ENCODE results near the gene KCNK4.

KCNK4 gene

DNA sequence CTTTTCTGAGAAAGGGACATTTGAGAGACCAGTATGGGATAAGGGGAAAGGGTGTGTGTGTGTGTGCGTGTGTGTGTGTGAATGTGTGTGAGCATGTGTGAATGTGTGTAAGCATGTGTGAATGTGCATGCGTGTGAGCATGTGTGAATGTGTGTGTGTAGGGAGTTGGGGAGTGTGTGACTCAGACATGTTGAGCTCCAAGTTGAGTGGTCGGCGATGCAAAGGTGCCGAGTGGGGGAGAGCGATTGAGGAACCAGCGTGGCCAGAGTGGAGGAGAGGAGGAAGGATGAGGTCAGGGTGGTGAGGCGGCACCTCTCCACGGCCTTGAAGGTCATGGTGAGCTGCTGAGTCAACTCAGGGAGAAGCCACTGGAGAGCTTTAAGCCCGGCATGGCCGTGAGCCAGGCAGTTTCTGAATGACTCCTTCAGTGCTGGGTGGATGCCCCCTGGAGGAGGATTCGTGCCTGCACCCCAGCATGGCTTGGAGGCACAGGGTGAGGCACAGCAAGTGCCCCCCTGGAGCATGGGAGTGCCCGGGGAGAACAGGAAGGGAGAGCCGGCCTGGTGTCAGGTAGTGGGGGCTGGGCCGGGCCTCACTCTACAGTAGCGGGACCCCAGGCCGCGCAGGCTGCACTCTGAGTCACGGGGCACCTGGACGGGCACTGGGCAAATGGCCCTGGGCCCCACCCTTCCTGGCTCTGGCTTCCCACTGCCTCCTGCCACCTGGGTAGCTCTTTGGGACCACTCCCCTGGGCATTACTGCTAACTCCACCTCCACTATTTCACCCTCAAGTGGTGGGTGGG, 40.7 kb downstream of the KCNK4 start:
- Histone ChIP-seq H3K9ac (ENCODE audit: low read length) (no peak overlapping the region), H3K36me3 (ENCODE audit: control insufficient read depth, insufficient read depth, low read length, severe bottlenecking) (no peaks in the 10 kb centered on the region), H3K9me3 (ENCODE audit: control insufficient read depth, low read length) (no peaks in the 10 kb centered on the region), H3K4me1 (ENCODE audit: control insufficient read depth, insufficient read depth, low read length) (peaks cover 29% of the 10 kb centered on the region), H3K4me3 (ENCODE audit: low read length) (no peak overlapping the region), H3K27me3 (replicated peaks; ENCODE audit: control insufficient read depth, insufficient read depth, low read length) (no peaks in the 10 kb centered on the region)
- DNase-seq (ENCODE audit: low read depth): peak; percentile 81

DNA sequence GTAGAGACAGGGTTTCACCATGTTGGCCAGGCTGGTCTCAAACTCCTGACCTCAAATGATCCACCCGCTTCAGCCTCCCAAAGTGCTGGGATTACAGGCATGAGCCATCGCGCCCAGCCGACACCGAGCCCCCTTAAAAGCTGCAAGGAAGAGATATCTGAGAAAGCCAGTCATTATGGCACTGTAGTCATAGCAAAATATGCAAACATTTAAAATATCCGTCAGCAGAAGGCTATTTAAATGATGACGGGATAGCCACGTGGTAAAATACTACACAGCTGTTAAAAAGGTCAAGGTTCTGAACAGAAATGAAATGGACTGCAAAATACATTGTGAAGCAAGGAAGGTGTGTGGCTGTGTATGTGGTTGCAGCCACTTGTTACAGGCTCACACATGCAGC, 42.5 kb downstream of the KCNK4 start:
- Histone ChIP-seq H3K4me3 (ENCODE audit: low read length) (no peak overlapping the region), H3K27me3 (replicated peaks; ENCODE audit: control insufficient read depth, insufficient read depth, low read length) (no peaks in the 10 kb centered on the region), H3K36me3 (ENCODE audit: control insufficient read depth, insufficient read depth, low read length, severe bottlenecking) (no peaks in the 10 kb centered on the region), H3K4me1 (ENCODE audit: control insufficient read depth, insufficient read depth, low read length) (peaks cover 29% of the 10 kb centered on the region), H3K9me3 (ENCODE audit: control insufficient read depth, low read length) (no peaks in the 10 kb centered on the region), H3K9ac (ENCODE audit: low read length) (no peak overlapping the region)
- no peak for DNase-seq (ENCODE audit: low read depth)

DNA sequence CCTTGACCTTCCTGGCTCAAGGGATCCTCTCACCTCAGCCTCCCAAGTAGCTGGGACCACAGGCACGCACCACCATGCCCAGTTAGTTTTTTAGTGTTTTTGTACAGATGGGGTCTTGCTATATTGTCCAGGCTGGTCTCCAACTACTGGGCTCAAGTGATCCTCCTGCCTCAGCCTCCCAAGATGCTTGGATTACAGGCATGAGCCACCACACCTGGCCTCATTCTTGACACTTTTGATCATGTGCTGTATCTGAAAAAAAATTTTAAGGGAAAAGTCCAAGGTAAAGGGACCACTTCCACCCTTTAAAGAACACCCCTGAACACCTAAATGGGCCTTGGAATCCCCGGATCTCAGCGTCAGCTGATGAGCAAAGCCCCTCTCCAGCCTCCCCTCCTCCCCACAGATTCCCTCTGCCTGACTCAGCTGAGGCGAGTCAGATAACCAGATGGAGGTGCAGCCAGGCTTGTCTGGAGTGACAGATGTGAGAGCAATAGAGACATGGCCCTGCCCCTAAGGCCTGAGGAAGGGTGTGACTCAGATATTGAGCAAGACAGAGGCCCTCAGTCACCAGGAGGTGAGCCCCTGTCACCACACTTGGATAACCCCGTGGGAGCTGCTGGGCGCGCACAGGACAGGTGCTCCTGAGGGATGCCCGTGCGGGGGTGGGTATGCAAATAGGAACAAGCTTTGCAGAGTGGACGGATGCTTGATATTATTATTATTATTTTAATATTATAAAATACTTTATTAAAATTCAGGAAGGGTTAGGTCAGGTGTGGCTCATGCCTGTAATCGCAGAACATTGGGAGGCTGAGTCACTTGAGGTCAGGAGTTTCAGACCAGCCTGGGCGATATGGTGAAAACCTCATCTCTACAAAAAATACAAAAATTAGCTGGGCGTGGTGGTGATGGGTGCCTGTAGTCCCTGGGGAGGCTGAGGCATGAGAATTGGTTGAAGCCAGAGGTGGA, 43.9 kb downstream of the KCNK4 start:
- DNase-seq (ENCODE audit: low read depth): peak; percentile 70
- no peaks in the 10 kb centered on the region for H3K36me3 ChIP-seq (ENCODE audit: control insufficient read depth, insufficient read depth, low read length, severe bottlenecking)
- no peaks in the 10 kb centered on the region for H3K27me3 ChIP-seq (replicated peaks; ENCODE audit: control insufficient read depth, insufficient read depth, low read length)

DNA sequence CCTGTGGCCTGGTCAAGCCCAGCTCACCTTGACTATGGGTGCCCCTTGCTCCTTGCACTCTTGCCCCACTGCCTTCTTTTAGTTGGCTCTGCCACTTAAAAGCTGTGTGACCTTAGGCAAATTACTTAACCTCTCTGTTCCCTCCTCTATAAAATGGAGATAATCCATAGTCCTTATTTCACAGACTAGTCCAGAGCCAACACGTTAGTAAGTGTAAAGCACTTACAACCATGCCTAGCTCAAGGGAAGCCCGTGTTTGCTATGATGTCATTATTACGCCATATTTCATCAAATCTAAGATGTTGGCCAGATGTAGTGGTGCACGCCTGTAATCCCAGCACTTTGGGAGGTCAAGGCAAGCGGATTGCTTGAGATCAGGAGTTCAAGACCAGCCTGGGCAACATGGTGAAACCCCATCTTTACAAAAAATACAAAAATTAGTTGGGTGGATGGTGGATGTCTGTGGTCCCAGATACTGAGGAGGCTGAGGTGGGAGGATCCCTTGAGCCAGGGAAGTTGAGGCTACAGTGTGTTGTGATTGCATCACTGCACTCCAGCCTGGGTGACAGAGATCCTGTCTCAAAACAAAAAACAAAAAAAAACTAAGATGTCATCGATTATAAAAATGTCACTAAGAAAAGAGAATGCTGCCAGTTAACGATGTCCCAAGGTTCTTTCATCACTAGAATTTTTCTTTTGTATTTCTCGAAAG, 46.6 kb downstream of the KCNK4 start:
- peaks cover 10% of the 10 kb centered on the region for H3K4me1 ChIP-seq (ENCODE audit: control insufficient read depth, insufficient read depth, low read length)
- no peak overlapping the region for H3K4me3 ChIP-seq (ENCODE audit: low read length)
- DNase-seq (ENCODE audit: low read depth): no peak
- H3K36me3 ChIP-seq (ENCODE audit: control insufficient read depth, insufficient read depth, low read length, severe bottlenecking): no peaks in the 10 kb centered on the region
- no peak overlapping the region for H3K9ac ChIP-seq (ENCODE audit: low read length)
- H3K27me3 ChIP-seq (replicated peaks; ENCODE audit: control insufficient read depth, insufficient read depth, low read length): peaks cover 4% of the 10 kb centered on the region
- no peaks in the 10 kb centered on the region for H3K9me3 ChIP-seq (ENCODE audit: control insufficient read depth, low read length)

More for the DNA sequence above, 43.9 kb downstream of the KCNK4 start:
- H3K9me3 ChIP-seq (ENCODE audit: control insufficient read depth, low read length): no peaks in the 10 kb centered on the region
- H3K9ac ChIP-seq (ENCODE audit: low read length): no peak overlapping the region
- H3K4me3 ChIP-seq (ENCODE audit: low read length): no peak overlapping the region
- H3K4me1 ChIP-seq (ENCODE audit: control insufficient read depth, insufficient read depth, low read length): peaks cover 17% of the 10 kb centered on the region

DNA sequence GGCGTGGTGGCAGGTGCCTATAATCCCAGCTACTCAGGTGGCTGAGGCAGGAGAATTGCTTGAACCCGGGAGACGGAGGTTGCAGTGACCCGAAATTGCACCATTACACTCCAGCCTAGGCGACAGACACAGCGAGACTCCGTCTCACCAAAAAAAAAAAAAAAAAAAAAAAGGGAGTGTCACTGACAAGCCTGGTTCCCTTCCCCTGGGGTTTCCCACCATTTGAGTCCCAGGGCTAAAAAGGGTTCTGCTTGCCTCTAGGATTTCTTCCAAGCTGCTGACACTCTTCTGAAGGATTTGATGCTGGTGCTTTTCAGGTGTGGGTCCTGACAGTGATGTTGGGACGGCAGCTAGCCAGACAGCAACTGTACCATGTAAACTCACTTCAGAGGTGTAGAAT, 47.6 kb downstream of the KCNK4 start:
- H3K9me3 ChIP-seq (ENCODE audit: control insufficient read depth, low read length): no peaks in the 10 kb centered on the region
- H3K4me1 ChIP-seq (ENCODE audit: control insufficient read depth, insufficient read depth, low read length): peaks cover 10% of the 10 kb centered on the region
- no peak overlapping the region for H3K4me3 ChIP-seq (ENCODE audit: low read length)
- H3K9ac ChIP-seq (ENCODE audit: low read length): no peak overlapping the region
- DNase-seq (ENCODE audit: low read depth): no peak
- H3K27me3 ChIP-seq (replicated peaks; ENCODE audit: control insufficient read depth, insufficient read depth, low read length): peaks cover 4% of the 10 kb centered on the region
- no peaks in the 10 kb centered on the region for H3K36me3 ChIP-seq (ENCODE audit: control insufficient read depth, insufficient read depth, low read length, severe bottlenecking)

DNA sequence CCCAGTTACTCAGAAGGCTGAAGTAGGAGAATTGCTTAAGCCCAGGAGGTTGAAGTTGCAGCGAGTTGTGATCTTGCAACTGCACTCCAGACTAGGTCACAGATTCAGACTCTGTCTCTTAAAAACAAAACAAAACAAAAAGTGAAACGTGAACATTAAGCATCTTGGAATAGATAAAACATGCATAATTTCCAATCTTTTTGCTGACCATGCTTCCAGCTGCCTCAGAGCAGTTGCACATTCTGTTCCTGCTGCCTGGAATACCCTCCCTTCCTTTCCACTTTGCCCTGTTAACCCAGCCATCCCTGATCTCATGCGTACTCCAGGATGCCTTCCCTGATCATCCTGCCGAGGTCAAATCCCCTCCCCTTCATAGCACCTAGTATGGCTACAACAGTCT, 48.2 kb downstream of the KCNK4 start:
- DNase-seq (ENCODE audit: low read depth): no peak
- H3K9me3 ChIP-seq (ENCODE audit: control insufficient read depth, low read length): no peaks in the 10 kb centered on the region
- H3K36me3 ChIP-seq (ENCODE audit: control insufficient read depth, insufficient read depth, low read length, severe bottlenecking): no peaks in the 10 kb centered on the region
- peaks cover 10% of the 10 kb centered on the region for H3K4me1 ChIP-seq (ENCODE audit: control insufficient read depth, insufficient read depth, low read length)
- peaks cover 4% of the 10 kb centered on the region for H3K27me3 ChIP-seq (replicated peaks; ENCODE audit: control insufficient read depth, insufficient read depth, low read length)
- no peak overlapping the region for H3K4me3 ChIP-seq (ENCODE audit: low read length)
- no peak overlapping the region for H3K9ac ChIP-seq (ENCODE audit: low read length)

DNA sequence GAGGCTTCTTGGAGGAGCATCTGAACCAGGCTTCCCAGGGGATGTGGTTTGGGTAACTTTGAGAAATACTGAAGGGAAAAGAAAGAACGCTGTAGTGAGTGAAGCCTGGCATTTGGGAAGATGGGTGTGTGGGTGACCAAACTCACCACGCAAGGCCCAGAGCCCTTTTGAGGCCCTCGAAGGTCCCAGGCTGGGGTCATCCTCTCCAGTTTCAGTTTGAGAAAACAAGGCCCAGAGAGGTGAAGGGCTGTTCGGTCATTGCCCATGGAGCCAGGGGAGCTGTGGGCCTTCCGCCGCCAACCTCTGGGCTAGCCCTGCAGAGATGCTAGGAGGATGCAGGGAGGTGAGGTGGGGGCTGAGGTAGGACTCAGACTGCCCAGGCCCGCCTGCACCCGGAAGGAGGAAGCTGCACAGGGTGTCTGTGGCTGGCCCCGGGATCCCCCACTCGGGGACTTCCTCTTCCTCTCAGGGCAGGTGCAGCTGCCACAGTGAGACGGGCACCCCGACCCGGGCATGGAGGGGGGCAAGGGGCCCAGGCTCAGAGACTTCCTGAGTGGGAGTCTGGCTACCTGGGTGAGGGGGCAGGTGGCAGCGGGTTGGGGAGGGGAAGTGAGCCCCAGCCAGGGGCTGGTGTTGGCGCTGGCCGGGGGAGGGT, 48.8 kb downstream of the KCNK4 start, which contains the start of gene CCDC88B:
TSS of gene CCDC88B (plus strand) at position 451 of the 655 bp plus-strand sequence. CDS start at position 514, 63 bp downstream.
- peaks cover 4% of the 10 kb centered on the region for H3K27me3 ChIP-seq (replicated peaks; ENCODE audit: control insufficient read depth, insufficient read depth, low read length)
- H3K36me3 ChIP-seq (ENCODE audit: control insufficient read depth, insufficient read depth, low read length, severe bottlenecking): no peaks in the 10 kb centered on the region
- peaks cover 8% of the 10 kb centered on the region for H3K4me1 ChIP-seq (ENCODE audit: control insufficient read depth, insufficient read depth, low read length)
- H3K9ac ChIP-seq (ENCODE audit: low read length): no peak within 1 kb of the TSS
- no peaks in the 10 kb centered on the region for H3K9me3 ChIP-seq (ENCODE audit: control insufficient read depth, low read length)
- DNase-seq (ENCODE audit: low read depth): no peak
- no peak within 1 kb of the TSS for H3K4me3 ChIP-seq (ENCODE audit: low read length)

DNA sequence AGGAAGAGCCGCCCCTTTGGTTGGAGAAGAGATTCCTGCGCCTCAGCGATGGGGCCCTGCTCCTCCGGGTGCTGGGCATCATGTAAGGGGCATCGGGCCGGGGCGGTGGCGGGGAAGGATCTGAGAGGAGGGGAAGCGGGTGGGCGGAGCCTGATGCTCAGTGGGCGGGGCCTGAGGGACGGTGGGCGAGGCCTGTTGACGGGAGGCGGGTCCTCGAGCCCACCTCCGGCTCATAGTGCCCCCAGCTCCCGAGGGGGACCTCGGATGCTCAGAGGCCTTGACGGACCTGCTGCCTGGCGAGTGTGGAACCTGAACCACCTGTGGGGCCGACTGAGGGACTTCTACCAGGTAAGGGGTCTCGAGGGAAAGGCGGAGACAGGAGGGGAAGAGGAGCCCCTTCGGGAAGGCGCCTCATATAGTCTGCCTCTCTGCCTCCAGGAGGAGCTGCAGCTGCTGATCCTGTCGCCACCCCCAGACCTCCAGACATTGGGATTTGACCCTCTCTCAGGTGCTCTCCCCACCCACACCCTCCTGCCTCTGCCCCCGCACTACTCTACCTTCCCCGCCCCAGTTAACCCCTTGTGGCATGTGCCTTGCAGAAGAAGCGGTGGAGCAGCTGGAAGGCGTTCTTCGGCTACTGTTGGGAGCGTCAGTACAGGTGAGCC, 49.7 kb downstream of the KCNK4 start:
- Histone ChIP-seq H3K4me1 (ENCODE audit: control insufficient read depth, insufficient read depth, low read length) (peaks cover 6% of the 10 kb centered on the region), H3K9ac (ENCODE audit: low read length) (no peak overlapping the region), H3K9me3 (ENCODE audit: control insufficient read depth, low read length) (no peaks in the 10 kb centered on the region), H3K4me3 (ENCODE audit: low read length) (no peak overlapping the region), H3K36me3 (ENCODE audit: control insufficient read depth, insufficient read depth, low read length, severe bottlenecking) (no peaks in the 10 kb centered on the region), H3K27me3 (replicated peaks; ENCODE audit: control insufficient read depth, insufficient read depth, low read length) (peaks cover 4% of the 10 kb centered on the region)
- no peak for DNase-seq (ENCODE audit: low read depth)

DNA sequence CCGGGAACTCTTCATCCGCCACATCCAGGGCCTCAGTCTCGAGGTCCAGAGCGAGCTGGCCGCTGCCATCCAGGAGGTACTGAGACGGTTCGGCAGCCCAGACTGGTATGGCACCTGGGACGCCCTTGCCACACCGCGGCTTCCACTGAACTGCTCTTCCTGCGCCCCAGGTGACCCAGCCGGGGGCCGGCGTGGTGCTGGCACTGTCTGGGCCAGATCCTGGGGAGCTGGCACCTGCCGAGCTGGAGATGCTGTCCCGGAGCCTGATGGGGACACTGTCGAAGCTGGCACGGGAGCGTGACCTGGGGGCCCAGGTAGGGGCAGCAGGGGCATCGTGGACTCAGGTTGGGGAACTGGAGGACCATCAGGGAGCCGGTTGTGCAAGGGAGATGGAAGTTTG, 50.3 kb downstream of the KCNK4 start:
- peaks cover 4% of the 10 kb centered on the region for H3K27me3 ChIP-seq (replicated peaks; ENCODE audit: control insufficient read depth, insufficient read depth, low read length)
- H3K36me3 ChIP-seq (ENCODE audit: control insufficient read depth, insufficient read depth, low read length, severe bottlenecking): no peaks in the 10 kb centered on the region
- no peaks in the 10 kb centered on the region for H3K9me3 ChIP-seq (ENCODE audit: control insufficient read depth, low read length)
- no peak overlapping the region for H3K4me3 ChIP-seq (ENCODE audit: low read length)
- H3K9ac ChIP-seq (ENCODE audit: low read length): no peak overlapping the region
- no peak for DNase-seq (ENCODE audit: low read depth)
- H3K4me1 ChIP-seq (ENCODE audit: control insufficient read depth, insufficient read depth, low read length): peaks cover 6% of the 10 kb centered on the region
